NCI-H187 treated with DMSO at 0.1 percent for 48 hours (cell line): ENCODE results near the gene PGS1.

ENCODE experiments used
- DNase-seq: peaks from one replicate; lab custom pipeline; 2025; lab: John Stamatoyannopoulos, UW

PGS1 gene

GRCh38 chr17:78364436-78365281 is 13.8 kb upstream of the PGS1 start:
- no peak for DNase-seq

DNA sequence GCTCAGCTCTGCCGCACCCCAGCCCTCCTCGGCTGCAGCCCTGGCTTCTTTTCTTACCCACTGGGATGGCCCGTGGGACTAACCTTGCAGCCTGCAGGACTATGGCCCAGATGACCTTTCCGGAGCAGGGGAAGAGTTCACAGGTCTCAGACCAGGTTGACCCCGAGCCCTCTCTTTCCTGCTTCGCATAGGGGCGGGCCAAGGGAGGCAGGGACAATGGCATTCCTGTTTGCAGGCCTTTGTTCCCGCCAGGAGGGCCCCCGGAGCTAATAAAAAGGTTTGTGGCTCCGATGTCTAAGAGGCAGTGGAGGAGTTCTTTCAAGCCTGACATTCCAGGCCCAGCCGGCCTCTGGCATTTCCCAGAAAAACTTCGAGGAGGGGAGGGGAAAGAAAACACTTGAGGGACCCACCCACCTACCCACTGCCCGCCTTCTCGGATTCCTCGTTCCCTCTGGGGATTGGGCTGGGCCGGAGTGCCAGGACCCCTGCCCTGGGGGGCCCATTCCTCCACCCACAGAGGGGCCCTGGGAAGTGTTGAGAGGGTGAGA is 12.8 kb upstream of the PGS1 start:
- DNase-seq: no peak

DNA sequence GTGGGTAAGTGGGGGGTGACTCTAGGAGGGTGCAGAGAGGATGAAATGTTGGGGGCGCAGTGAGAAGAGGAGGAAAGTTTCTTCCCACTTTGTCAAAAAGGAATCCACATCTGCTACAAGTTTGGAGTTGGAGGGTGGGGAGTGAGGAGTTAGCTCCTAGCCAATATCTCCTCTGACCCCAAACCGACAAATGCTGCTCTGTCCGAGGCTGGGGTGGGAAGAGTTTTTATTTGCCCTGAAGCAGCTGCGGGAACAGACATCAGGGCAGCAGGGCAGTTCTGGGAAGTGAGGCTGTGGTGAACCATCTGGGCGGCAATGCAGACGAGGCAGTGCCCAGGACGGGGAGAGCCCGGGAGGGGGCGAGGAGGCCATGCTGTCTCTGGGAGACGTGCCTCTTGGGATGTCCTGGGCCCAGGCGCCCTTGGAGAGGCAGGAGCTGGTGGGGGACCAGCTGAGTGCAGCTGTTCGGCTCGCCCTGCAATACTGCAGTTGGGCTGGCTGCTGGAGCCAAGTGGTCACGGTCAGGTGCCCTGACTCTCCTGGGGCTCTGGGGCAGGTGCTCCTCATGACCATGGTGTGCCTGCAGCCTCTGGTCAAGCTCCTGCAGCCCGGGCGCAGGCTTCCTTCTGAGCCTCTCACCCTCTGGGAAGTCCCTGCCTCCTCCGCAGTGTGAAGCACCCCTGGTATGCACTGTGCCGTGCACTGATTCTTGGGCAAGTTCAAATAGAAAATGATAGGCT is 12.2 kb upstream of the PGS1 start:
- no peak for DNase-seq

- no peak for DNase-seq
These were observed 11.3 kb upstream of the PGS1 start for GRCh38 chr17:78367193-78367592.

DNA sequence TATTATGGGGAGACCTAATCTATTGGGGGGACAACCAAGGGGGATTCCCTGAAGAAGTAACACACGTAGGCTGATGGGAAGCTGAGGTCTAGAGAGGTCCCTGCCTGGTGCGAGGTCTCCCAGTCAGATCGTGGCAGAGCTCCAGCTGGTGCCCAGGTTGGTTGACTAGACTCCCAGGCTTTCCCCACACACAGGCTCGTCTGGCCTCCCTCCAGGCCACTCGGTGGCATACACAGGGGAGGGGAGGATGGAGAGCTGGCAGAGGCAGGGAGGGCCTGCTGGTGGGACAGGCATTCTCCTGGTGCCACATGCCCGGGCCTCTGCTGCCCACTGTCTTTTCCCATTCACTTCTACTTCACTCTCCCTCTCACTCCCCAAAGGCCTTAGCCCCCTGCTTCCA is 10.1 kb upstream of the PGS1 start:
- DNase-seq: no peak

GRCh38 chr17:78368854-78369495 is 9.5 kb upstream of the PGS1 start:
- DNase-seq: no peak

GRCh38 chr17:78369791-78370381 is 8.6 kb upstream of the PGS1 start:
- no peak for DNase-seq

GRCh38 chr17:78371056-78371455 is 7.4 kb upstream of the PGS1 start:
- no peak for DNase-seq

GRCh38 chr17:78372841-78373240 is 5.6 kb upstream of the PGS1 start:
- no peak for DNase-seq

DNA sequence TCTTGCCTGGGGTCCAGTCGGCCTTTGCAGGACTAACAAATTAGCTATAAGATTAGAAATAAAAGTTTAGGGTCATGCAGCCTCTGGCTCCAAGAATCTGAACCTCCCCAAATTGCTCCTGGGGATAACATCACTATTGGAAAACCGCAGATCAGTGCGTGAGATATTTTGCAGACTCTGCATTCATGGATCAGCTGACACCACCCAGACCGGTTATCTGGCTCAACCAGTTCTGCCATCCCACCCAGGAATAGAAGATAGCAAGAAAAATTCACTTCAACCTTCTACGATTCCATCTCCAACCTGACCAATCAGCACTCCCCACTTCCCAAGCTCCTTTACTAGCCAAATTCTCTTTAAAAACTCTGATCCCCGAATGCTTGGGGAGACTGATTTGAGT is 4.3 kb upstream of the PGS1 start:
- DNase-seq: no peak

DNA sequence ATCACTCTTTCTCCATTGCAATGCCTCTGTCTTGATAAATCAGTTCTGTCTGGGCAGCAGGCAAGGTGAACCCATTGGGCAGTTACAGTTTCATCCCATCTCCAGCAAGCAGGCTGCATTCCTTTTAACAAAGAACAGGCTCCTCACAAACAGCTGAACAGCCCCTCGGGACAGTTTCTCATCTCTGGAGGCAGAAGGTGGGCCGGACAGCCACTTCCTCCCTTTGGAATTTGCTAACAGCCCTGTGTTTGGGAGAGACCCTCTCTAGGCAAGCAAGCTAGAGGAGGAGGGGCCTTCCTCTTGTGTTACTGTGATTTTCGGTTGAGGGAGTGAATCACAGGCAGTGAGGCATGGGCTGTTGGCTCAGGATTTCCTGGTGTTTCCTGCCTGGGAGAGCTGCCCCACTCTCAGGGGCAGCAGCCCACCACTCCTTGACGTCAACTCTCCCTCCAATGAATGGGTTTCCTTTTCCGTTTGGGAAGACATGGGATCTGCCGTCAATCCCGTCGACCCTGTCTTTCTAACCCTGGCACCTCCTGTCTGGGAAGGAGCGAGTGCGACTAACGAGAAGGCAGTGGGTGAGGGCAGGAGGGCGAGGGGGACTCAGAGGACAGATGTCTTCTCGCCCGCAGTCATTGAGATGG is 3.7 kb upstream of the PGS1 start:
- no peak for DNase-seq

GRCh38 chr17:78375401-78376151 is 2.9 kb upstream of the PGS1 start:
- DNase-seq: no peak

DNA sequence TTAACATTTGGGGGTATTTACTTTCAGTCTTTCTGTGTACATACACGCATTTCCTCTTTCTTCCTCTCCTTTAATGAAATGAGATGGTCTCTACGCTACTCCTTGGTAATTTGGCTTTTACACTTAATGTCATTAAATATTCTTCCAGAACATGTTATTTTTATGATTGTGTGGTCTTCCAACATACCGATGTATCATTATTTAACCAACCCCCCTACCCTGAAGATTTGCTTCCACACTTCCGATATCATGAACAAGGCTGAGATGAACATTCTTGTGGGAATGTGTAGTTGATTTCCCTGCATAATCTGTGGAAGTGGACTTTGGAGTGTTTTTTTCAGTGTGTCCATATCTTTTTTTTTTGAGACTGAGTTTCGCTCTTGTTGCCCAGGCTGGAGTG is 2.3 kb upstream of the PGS1 start:
- DNase-seq: no peak

DNA sequence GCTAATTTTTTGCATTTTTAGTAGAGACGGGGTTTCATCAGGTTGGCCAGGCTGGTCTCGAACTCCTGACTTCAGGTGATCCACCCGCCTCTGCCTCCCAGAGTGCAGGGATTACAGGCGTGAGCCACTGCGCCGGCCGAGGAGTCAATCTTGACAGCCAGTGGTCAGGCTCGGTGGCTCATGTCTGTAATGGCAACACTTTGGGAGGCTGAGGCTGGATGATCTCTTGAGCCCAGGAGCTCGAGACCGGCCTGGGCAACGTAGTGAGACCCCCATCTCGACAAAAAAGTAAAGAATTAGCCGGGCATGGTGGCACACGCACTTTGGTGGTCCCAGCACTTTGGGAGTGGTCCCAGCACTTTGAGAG is 608 bp upstream of the PGS1 start:
- no peak for DNase-seq

DNA sequence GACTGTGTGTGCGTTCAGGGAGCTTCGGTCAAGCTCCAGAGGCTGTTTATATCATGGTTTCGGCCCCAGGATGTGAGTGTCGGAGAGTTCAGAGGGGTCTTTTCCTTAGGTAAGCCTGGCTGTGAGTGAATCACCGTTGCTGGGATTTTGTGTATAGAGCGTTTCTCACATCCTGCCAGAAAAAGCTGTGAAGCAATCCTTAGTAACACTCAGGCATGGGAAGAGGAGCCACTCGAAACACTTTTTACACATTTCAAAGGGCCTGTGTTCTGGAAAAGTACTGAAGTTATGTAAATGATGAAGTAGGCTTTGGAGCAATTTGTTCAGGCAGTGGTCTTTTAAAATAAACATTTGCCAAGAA is 662 bp downstream of the PGS1 start:
- DNase-seq: no peak

- no peak for DNase-seq
These were observed 1.9 kb downstream of the PGS1 start for GRCh38 chr17:78380370-78380769.

DNA sequence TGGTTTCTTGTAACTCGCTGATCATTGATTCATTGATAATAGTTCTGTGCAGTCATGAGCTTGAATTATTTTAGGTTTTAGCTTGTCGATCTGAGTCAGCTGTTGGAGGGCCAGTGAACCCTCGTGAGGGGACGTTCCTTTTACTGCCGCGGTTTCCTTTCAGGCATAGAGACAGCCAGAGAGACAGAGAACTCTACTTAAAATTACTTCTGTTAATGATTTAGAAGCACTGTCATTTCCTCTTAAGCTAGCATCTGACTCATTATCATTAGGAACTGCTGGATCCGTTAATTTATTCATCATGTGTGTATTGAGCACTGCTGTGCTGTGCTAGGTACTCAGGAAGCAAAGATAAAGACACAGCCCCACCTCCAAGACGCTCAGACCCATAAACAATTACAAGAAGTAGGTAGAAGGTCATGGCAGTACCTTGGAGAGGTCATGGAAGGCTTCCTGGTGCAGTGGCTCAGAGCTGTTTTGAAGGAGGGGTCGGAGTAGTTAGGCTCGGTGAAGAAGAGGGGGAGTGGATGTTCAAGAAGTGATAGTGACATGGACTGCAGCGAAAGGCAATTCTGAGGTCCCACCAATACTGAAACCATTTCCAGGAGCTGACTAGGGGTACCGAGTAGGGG is 3.3 kb downstream of the PGS1 start:
- DNase-seq: no peak

DNA sequence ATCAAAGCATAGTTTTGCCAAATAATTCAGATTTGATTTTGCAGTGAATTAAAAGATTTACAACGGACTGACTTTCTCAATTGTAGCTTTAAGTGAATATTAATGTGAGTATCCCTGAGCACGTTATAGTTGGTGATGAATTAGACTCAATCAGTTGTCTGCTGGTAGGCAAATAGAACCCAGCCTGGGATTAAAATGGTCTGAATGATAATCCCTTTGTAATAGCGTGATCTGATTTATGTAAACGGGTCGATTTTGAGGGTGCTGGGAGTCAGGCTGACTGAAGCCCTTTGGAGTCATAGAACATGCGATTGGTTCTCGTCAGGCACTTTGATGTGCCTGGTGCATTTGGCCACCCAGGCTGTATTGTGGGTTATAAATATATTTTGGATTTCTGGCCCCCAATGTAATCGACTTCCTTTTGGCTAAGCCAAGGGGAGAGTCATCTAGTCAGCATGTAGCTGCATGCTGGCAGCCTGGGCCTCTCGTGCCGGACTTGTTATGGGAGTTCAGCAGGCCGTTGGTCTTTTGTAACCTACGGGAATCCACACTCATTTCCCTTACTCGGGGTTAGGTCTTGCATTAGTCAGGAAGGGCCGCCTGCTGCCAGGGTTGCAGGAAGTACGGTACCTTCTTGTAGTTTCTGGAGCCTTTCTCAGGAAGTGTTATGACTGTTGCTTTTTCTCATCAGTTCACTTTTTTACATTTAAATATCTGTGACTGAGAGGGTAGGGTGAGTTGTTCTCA is 5.4 kb downstream of the PGS1 start:
- DNase-seq: no peak

DNA sequence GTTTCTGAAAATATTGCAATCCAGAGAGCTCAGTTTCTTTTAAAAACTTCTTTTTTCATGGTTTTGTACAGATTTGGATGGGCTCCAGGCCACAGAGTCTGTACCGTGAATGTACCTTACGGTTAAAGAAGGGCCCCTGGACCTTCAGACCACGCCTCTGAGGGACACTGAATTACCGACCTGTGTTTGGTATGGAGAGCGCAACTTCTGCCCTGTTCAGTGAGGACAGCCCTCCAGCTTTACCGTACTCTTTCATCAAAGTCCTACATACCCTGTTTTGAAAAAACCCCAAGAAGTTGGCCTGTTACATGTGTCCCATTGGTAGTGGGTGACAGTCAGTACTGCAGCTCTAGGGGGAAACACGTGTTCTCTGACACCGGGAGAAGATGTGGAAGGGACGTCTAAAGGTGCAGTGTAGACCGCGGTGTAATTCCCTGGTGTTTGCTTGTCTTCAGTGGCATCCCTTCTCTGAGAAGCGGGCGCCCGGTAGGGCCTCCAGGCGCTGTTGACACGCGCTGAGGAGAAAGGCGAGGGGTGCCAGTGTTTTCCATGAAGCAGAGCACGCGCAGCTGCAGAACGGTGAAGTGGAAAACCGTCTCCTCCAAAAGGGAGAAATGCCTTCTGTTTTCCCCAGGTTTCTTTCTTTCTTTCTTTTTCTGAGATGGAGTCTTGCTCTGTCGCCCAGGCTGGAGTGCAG is 6.2 kb downstream of the PGS1 start:
- DNase-seq: no peak
